Globus pallidus (tissue), 1 donor: ENCODE measurements around the gene UAP1.

Experiments used
- DNase-seq: peaks from one replicate; pipeline ENCODE4 v3.0.0-alpha.2; 2015; ENCODE audit warnings: low spot score

UAP1 gene

DNA sequence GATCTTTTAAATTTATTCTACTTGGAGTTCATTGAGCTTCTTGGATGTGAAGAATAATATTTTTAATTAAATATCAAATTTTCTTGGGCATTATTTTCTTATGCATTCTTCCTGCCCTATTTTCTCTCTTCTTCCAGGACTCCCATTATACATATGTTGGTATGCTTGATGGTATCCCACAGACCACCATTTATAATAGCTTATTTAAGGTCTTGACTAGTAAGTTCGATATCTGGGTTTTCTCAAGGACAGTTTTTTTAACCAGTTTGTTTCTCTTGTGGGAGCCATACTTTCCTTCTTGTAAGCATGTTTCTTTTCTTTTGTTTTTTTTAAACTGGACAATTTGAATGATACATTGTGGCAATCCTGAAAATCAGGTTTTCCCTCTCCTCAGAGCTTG lies 55.3 kb downstream of the UAP1 start:
- DNase-seq: no peak

- DNase-seq: no peak
These were observed 56.0 kb downstream of the UAP1 start for GRCh38 chr1:162617513-162617912.

DNA sequence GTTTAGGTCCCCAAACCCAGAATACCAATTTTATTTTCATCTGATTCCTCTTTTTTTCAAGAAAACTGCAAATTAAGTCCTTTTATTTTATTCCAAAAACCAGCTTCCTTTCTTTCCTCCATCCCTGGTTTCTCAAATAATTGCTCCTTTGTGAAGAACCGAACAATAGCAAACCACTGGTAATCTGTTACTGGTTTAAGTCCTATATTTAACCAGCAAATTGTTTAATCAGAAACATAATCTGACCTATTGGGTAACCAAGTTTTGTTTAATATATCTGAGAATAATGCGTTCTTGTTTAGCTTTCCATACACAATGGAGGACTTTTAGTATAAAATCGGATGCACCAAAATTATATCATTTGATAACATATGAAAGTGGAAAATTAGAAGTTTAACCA lies 57.6 kb downstream of the UAP1 start:
- no peak for DNase-seq

- no peak for DNase-seq
These were observed 59.7 kb downstream of the UAP1 start for GRCh38 chr1:162621256-162621655.

DNA sequence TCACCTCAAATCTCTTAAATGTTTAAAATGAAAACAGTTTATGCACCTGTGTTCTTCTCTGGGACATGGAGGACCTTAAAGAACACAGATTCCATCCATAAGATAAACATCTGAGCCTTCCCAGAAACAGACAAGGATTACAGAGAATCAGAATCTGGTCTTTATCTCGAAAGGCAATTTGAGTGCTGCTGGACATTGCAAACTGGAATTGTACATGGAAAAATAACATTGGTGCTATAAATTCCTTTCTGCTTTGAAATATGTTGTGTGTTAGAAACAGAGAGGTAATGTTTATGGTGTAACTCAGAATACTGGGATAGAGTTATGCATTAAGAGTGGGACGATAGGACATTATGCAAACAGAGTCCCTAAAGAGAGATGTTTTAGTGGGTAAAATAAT lies 64.2 kb downstream of the UAP1 start:
- DNase-seq: no peak

- no peak for DNase-seq
These were observed 64.6 kb downstream of the UAP1 start for GRCh38 chr1:162626094-162626493.

DNA sequence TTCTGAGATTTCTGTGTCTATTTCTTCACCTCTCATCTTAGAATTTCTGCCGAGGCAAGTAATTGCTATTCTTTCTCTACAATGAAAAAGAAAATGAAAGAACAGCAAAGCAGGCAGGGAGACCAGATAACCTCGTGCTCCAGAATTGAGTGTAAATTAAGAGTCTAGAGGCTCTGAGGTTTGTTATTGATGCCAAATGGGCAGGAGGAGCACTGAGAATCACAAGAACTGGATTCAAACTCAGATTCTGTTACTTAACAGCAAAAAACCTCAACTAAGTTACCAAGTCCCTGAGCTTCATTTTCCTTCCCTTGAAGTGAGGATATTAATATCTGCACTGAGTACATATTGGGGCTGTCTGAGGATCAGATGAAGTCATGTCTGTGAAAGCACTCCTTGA lies 65.2 kb downstream of the UAP1 start:
- no peak for DNase-seq

GRCh38 chr1:162627662-162628296 lies 66.3 kb downstream of the UAP1 start:
- DNase-seq: no peak

- DNase-seq: no peak
These were observed 67.6 kb downstream of the UAP1 start for GRCh38 chr1:162629077-162629627.

DNA sequence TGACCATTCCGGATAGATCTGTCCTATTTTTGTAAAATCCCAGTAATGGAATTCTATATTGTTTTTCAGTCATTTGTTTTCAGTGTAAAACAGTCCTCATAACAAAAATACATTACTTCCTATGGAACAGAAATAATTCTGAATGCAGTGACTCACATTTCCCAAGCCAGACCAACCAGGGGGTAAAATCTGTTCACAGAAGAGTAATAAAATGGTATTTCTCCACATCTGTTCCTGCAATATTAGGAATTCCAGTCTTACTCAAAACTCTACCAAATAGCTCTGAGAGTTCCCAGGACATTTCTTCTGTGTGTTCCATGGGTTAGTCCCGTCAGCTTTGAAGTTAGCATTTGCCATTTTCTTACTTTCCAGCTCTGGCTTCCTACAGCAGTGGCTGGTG lies 68.1 kb downstream of the UAP1 start:
- no peak for DNase-seq

GRCh38 chr1:162631546-162632191 lies 70.1 kb downstream of the UAP1 start:
- DNase-seq: no peak

DNA sequence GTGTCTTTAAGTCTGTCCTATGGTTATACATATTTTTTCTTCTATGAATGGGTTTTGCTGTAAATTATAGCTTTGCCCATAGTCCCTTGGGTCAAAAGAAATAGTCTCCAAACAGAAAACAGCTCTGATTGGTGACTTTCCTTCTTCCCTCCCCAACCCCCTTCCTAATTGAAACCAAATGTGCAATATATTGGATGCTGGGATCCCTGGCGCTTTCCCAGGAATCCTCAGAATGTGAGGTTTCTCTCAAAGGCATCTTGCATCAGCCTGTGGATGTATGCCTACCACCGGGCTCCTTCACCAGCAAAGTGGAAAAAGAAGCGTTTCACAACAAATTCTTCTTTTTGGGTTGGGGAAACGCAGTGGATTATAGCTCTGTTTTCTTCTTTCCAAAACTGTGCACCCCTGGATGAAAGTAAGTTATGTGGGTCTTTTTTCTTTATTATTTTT lies 70.7 kb downstream of the UAP1 start, which contains the start of gene DDR2:
Gene DDR2, plus strand, starts transcription at position 248 of the 450 bp plus-strand sequence. CDS start 86,600 bp downstream, outside the sequence.
- peak; percentile 8 for DNase-seq

- DNase-seq: no peak
These were observed 71.2 kb downstream of the UAP1 start for GRCh38 chr1:162632698-162633080.

- DNase-seq: peak; percentile 11
These were observed 71.7 kb downstream of the UAP1 start for GRCh38 chr1:162633081-162633762.

- DNase-seq: no peak
These were observed 73.9 kb downstream of the UAP1 start for GRCh38 chr1:162635418-162635817.

- no peak for DNase-seq
These were observed 78.2 kb downstream of the UAP1 start for GRCh38 chr1:162639718-162640117.

DNA sequence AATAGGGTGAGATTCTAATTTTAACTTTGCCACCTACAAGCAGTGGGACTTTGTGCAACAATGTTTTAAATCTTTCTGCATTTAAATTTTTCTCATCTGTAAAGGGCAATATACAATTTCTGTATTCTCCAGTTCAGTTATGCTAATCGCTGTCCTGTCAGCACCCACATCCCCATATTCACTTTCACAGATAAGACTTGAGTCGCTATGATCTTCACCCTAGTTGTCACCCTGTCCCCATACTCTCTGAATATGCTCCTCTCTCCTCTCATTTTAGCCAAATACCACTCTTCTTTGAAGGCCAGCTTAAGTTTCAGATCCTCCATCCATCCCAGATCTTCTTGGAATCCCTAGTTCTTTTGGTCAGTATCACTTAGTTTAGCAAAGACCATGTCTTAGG lies 79.6 kb downstream of the UAP1 start:
- DNase-seq: no peak

- DNase-seq: no peak
These were observed 83.4 kb downstream of the UAP1 start for GRCh38 chr1:162644986-162645314.

GRCh38 chr1:162645666-162646065 lies 84.1 kb downstream of the UAP1 start:
- DNase-seq: no peak

GRCh38 chr1:162649583-162649982 lies 88.1 kb downstream of the UAP1 start:
- DNase-seq: no peak
